Measurements from ENCODE around the gene KMT2D. TPM values are rescaled to one million over a fixed set of nuclear protein-coding genes. Genes with fewer than 3 reads are reported as not detected.
A peak's percentile ranks its signal among the peaks of the same experiment; 100 is the strongest.

KMT2D gene
- total RNA-seq, 1 experiment from 2014 or later: 10.7 TPM

DNA sequence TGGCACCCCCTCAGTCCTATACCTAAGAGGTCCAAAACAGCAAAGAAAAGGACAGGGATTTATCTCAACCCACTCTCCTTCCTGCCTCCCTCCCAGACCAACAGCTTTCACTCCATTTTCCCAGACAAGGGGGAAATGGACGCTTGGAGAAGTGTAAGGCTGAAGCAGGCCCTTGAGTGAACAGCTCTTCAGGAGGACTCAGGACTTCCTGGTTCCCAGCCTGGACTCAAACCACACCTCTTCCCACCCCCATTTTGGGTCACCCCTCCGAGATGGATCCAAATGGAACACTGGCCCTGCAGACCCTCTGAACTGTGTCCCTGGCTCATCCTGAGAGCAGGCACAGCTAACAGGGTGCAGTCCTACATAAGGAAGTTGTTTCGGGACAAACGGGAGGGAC lies 2.7 kb downstream of the KMT2D start:
- in situ Hi-C loops (cut with HindIII; ENCODE audit: low pct_unique_long_range_greater_than_20kb, low sequenced_read_pairs): no loop called here
- no peak for DNase-seq (ENCODE audit: low read depth)

DNA sequence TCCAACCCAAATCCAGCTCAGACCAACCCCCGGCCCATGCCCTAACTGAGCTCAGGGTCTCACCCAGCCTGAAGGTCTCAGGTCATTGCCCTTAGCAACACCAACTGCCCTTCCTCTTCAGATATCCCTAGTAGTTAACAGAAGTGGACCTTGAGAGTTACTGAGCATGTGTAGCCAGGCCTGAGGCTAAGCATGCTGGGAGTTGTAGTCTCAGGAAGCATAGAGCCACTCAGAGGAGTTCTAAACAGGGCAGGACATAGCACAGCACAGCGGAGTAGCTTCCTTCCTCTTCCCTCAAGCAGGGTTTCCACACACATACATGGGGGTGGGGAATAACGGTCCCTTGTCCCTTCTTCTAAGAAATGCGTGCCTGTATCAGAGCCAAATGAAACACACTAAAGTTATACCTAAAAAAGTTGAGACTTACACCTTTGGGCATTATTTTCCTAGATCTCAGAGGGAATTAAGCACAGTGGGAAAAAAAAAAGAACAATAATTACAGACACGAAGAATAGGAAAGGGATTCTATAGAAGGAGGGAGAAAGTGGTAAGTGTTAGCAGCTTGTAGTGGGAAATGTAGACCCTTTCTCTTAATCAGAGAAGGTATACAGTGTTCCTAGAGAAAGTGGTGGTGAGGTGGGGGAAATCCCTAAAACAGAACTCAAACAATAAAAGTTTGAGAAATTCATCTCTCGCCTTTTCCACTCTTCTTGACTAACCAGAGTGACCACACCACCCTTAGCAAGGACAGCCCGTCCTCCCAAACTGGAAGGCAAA lies 4.4 kb downstream of the KMT2D start:
- in situ Hi-C loops (cut with HindIII; ENCODE audit: low pct_unique_long_range_greater_than_20kb, low sequenced_read_pairs): no loop called here
- DNase-seq (ENCODE audit: low read depth): peak; percentile 23

DNA sequence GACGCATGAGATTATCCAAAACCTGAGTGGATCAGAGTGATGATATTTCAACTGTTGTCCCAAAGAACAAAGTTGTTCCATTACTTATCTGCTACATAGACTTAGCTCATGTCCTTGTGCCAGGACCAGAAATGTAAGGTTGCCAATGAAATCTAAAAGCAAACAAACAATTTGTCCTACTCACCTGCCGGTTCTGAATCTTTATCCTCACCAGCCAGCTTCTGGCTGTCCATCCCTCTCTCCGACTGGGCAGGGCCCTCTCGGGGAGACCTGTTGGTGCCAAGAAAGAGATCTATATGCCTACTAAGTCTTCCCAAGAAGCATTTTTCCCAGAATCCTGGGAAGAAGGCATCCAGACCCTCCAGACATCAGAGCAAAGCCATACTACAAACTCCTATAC lies 5.5 kb downstream of the KMT2D start:
- DNase-seq (ENCODE audit: low read depth): no peak
- in situ Hi-C loops (cut with HindIII; ENCODE audit: low pct_unique_long_range_greater_than_20kb, low sequenced_read_pairs): no loop called here

DNA sequence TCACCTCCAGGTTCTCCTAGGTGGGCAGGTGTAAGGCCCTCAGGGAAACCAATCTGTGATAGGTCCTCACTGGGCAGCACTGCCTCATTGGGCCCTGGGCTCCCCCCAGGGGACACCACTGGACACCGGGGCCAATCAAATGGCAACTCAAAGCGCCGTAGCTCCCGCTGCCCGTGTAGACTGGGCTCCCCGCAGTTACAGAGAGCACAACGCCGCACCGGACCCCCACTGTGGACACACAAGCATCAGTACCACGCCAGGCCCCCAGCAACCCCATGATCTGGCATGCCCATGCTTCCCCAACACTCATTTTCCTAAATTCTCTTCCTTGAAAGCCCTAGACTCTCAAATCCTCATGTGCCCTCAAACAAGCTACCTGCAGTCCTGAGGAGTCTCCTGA lies 6.1 kb downstream of the KMT2D start:
- no peak for DNase-seq (ENCODE audit: low read depth)
- in situ Hi-C loops (cut with HindIII; ENCODE audit: low pct_unique_long_range_greater_than_20kb, low sequenced_read_pairs): no loop called here

DNA sequence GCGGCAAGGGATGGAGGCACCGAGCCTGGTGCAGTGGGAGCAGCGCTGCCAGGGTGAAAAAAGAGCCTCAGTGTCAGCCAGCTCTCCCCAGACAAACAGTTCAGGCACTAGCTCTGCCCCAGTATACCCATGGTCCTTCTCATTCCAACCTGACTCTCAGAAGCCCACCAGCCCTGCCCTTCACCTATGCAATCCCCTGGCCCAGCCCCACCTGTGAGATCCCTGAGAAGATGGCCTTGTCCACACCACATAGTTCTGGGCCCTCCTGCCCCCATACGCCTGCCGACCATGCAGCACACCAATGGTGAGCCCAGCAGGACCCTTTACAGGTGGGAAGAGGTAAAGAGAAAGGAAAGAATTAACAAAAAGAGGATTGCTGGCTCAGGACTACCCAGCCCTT lies 6.5 kb downstream of the KMT2D start:
- DNase-seq (ENCODE audit: low read depth): no peak
- in situ Hi-C loops (cut with HindIII; ENCODE audit: low pct_unique_long_range_greater_than_20kb, low sequenced_read_pairs): no loop called here

GRCh38 chr12:49052451-49053208 lies 8.0 kb downstream of the KMT2D start:
- in situ Hi-C loops (cut with HindIII; ENCODE audit: low pct_unique_long_range_greater_than_20kb, low sequenced_read_pairs): no loop called here
- DNase-seq (ENCODE audit: low read depth): no peak

- in situ Hi-C loops (cut with HindIII; ENCODE audit: low pct_unique_long_range_greater_than_20kb, low sequenced_read_pairs): no loop called here
- no peak for DNase-seq (ENCODE audit: low read depth)
Measured at GRCh38 chr12:49051777-49052438, 8.7 kb downstream of the KMT2D start.

DNA sequence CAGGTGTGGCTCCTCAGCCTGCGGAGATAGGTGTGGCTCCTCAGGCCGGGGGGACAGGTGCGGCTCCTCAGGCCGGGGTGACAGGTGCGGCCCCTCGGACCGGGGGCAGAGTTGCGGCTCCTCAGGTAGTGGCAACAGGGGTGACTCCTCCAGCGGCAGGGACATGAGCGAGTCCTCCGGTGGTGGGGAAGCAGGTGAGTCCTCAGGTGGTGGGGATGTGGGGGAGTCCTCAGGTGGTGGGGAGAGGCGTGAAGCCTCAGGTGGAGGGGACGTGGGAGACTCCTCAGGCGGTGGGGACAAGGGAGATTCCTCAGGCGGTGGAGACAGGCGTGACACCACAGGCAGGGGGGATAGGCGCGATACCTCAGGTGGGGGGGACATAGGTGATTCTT lies 9.2 kb downstream of the KMT2D start:
- no peak for DNase-seq (ENCODE audit: low read depth)
- in situ Hi-C loops (cut with HindIII; ENCODE audit: low pct_unique_long_range_greater_than_20kb, low sequenced_read_pairs): no loop called here

DNA sequence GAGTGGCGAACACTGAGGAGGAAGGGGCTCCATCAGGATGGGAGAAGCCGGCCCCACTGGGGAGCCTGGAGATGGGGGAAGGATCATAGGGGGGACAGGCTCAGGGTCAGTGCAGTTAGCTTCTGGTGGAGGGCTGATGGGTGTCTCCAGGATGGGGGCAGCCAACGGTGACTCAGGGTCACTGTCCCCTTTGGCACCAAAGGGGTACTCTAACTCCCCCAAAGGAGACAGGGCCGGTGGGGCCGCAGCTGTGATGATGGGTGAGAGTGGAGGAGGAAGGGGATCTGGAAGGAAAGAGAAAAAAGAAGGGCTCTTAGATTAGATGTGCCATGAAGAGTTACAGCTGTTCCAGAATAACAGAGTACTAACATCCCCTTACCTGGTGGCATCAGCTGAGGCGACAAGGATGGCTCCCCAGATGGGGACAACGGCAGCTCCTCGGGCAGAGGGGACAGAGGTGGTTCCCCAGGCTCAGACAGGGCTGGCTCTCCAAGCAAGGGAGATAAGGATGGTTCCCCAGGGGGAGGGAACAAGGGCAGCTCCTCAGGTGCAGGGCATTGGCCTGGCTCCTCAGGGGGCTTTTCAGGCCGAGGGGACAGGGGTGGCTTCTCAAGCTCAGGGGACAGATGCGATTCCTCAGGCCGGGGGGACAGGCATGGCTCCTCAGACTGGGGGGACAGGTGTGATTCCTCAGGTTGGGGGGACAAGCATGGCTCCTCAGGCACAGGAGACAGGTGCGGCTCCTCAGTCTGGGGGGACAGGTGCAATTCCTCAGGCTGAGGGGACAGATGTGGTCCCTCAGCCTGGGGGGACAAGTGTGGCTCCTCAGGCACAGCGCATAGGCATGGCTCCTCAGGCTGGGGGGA lies 9.9 kb downstream of the KMT2D start:
- DNase-seq (ENCODE audit: low read depth): no peak
- in situ Hi-C loops (cut with HindIII; ENCODE audit: low pct_unique_long_range_greater_than_20kb, low sequenced_read_pairs): no loop called here

- in situ Hi-C loops (cut with HindIII; ENCODE audit: low pct_unique_long_range_greater_than_20kb, low sequenced_read_pairs): no loop called here
Measured at GRCh38 chr12:49049566-49050224, 10.9 kb downstream of the KMT2D start.

GRCh38 chr12:49048953-49049352 lies 11.6 kb downstream of the KMT2D start:
- in situ Hi-C loops (cut with HindIII; ENCODE audit: low pct_unique_long_range_greater_than_20kb, low sequenced_read_pairs): no loop called here
- no peak for DNase-seq (ENCODE audit: low read depth)

More at GRCh38 chr12:49049566-49050224, 10.9 kb downstream of the KMT2D start:
- DNase-seq (ENCODE audit: low read depth): no peak

- in situ Hi-C loops (cut with HindIII; ENCODE audit: low pct_unique_long_range_greater_than_20kb, low sequenced_read_pairs): no loop called here
- no peak for DNase-seq (ENCODE audit: low read depth)
Measured at GRCh38 chr12:49046129-49046895, 14.3 kb downstream of the KMT2D start.

GRCh38 chr12:49044660-49045059 lies 15.9 kb downstream of the KMT2D start:
- in situ Hi-C loops (cut with HindIII; ENCODE audit: low pct_unique_long_range_greater_than_20kb, low sequenced_read_pairs): no loop called here

DNA sequence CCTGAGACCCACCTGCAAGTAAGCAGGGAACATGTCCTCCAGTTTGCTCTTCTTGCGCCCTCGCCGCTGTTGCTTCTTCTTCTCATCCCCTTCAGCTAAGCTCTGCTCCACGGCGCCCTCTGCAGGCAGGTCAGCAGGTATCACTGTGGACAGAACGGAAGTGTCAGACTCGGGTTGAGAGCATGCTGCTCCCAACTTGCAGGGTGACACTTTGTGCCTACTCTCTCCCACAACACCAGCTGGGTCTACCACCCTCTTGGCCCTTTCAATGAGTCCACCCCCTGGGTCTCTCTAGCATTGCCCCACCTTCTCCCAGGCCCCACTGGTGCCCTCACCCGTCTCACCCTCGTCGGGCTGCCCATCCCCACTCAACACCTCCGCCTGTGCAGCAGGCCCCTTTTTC lies 16.7 kb downstream of the KMT2D start:
- in situ Hi-C loops (cut with HindIII; ENCODE audit: low pct_unique_long_range_greater_than_20kb, low sequenced_read_pairs): no loop called here

More at GRCh38 chr12:49044660-49045059, 15.9 kb downstream of the KMT2D start:
- no peak for DNase-seq (ENCODE audit: low read depth)

DNA sequence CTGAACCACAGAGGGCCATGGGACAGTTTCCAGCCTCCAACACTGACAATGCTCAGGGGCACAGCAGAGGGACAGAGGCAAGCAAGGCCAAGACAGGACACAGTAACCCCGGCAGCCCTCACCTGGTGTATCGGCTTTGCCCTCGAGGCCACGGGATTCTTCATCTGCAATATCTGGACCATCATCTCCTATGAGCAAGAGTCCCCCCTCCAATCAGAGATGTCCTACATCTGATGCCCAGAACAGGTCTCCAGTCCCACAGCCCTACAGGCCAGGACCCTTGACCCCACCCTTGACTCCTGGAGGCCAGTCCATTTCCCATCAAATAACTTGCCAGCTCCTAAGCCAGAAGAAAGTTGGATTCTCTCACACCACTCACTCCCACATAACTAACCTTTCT lies 17.4 kb downstream of the KMT2D start:
- in situ Hi-C loops (cut with HindIII; ENCODE audit: low pct_unique_long_range_greater_than_20kb, low sequenced_read_pairs): no loop called here
- no peak for DNase-seq (ENCODE audit: low read depth)

More for the DNA sequence above, 16.7 kb downstream of the KMT2D start:
- peak; percentile 25 for DNase-seq (ENCODE audit: low read depth)

DNA sequence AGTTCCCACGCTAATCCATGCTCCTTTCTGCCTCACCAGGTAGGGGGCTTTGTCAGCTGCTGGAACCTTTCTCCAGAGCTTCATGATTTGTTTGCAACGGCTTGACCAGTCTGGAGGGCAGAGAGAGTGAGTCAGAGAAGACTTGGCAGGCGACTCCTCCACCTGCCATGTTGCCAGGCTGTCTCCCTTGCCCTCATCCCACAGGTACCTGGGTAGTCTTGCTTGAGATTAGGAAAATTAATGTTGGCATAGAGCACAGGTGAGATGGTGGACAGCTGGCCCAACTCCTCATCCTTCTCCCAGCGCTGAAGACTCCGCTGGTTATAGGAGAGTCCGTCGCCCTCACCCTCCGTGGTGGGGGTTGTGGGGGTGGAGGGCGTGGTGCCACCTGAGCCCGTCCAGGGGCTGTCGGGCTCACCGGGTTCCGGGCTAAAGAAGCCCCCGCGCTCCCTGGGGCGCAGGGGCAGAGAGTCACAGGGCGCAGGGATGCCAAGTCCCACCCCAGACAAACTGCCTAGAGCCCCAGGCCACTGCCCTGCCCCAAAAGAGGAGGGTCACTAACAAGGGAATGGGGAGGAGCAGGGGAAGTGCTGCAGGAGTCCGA lies 18.6 kb downstream of the KMT2D start:
- DNase-seq (ENCODE audit: low read depth): no peak
- in situ Hi-C loops (cut with HindIII; ENCODE audit: low pct_unique_long_range_greater_than_20kb, low sequenced_read_pairs): no loop called here
